Fibroblast of lung (primary cell): ENCODE results near the gene PPRC1. TPM values are rescaled to one million over a fixed set of nuclear protein-coding genes. Genes with fewer than 3 reads are reported as not detected.

Source experiments
- DNase-seq, 2 donors: peaks; one replicate each; pipeline versions ENCODE4 v3.0.0 to v3.0.0-alpha.2; 2010; ENCODE audit warnings: low read depth in 2 of 2
- H2AFZ ChIP-seq: 2 replicates; pipeline ENCODE4 v1.5.1; 2012; ENCODE audit warnings: low read length, control low read depth, inconsistent platforms
- H3K27ac ChIP-seq: 2 replicates; pipeline ENCODE4 v1.5.1; 2011; ENCODE audit warnings: low read length, control low read depth; ENCODE audit not compliant: insufficient read depth
- H3K27me3 ChIP-seq: 2 replicates; pipeline ENCODE4 v1.5.1; 2011; ENCODE audit warnings: mild to moderate bottlenecking, low read length; ENCODE audit not compliant: control insufficient read depth, insufficient read depth
- H3K36me3 ChIP-seq: 2 replicates; pipeline ENCODE4 v1.5.1; 2011; ENCODE audit warnings: low read length; ENCODE audit not compliant: control insufficient read depth, insufficient read depth
- H3K4me1 ChIP-seq: 2 replicates; pipeline ENCODE4 v1.5.1; 2011; ENCODE audit warnings: low read length; ENCODE audit not compliant: control insufficient read depth, insufficient read depth; ENCODE audit errors: extremely low read depth
- H3K4me2 ChIP-seq: 2 replicates; pipeline ENCODE4 v1.5.1; 2011; ENCODE audit warnings: low read length, control low read depth; ENCODE audit not compliant: insufficient read depth; ENCODE audit errors: extremely low read depth
- H3K4me3 ChIP-seq, 4 experiments: fragments of 200-600 bp in 1 of 4; sonication (generic) in 1 of 4; replicated peaks in 1 of 4; 2 replicates each; pipeline ENCODE4 v1.5.1; 2011 to 2016; ENCODE audit warnings: low read length in 4 of 4, low read depth in 3 of 4, mild to moderate bottlenecking in 3 of 4, control low read depth in 2 of 4, inconsistent platforms in 1 of 4, mixed read lengths in 1 of 4; ENCODE audit not compliant: insufficient read depth in 1 of 4; ENCODE audit errors: control extremely low read depth in 1 of 4
- H3K79me2 ChIP-seq: 2 replicates; pipeline ENCODE4 v1.5.1; 2012; ENCODE audit warnings: mild to moderate bottlenecking, low read length, inconsistent platforms; ENCODE audit not compliant: control insufficient read depth, insufficient read depth
- H3K9ac ChIP-seq: 2 replicates; pipeline ENCODE4 v1.5.1; 2011; ENCODE audit warnings: mild to moderate bottlenecking, low read length, control low read depth; ENCODE audit not compliant: insufficient read depth
- H3K9me3 ChIP-seq: 2 replicates; pipeline ENCODE4 v1.5.1; 2012; ENCODE audit warnings: low read depth, low read length; ENCODE audit not compliant: control insufficient read depth, insufficient read depth
- H4K20me1 ChIP-seq: 2 replicates; pipeline ENCODE4 v1.5.1; 2011; ENCODE audit warnings: low read length; ENCODE audit not compliant: control insufficient read depth, insufficient read depth; ENCODE audit errors: extremely low read depth
- EZH2 ChIP-seq: IDR thresholded peaks from 2 replicates; pipeline ENCODE4 v1.5.1; 2012; ENCODE audit warnings: low read length, control low read depth, mild to moderate bottlenecking; ENCODE audit errors: missing control alignments
- polyA plus RNA-seq, 2 donors: library from polyadenylated mRNA; depleted of rRNA in 1 of 2; stranded (reverse) in 1 of 2; unstranded in 1 of 2; fragments of >200 nt; gene quantifications; 2 replicates each; pipeline ENCODE4 v1.2.1, GENCODE V29; 2011 to 2012; ENCODE audit warnings: missing spikeins in 1 of 2
- total RNA-seq: library from RNA; depleted of rRNA; stranded (reverse); fragments of >200 nt; gene quantifications from 2 replicates; pipeline ENCODE4 v1.2.1, GENCODE V29; 2014
- TF ChIP-seq, protein P1 (sequence below), 2 donors: IDR thresholded peaks in 1 of 2; conservative IDR thresholded peaks in 1 of 2; 1 replicate in 1 of 2; 2 replicates in 1 of 2; pipeline ENCODE4 v1.5.1; 2011 to 2012; ENCODE audit warnings: low read length in 2 of 2, control low read depth in 1 of 2, inconsistent platforms in 1 of 2, low read depth in 1 of 2, mild to moderate bottlenecking in 1 of 2

The PPRC1 gene
- total and polyA plus RNA-seq, 2 donors (not counting 1 experiment from before 2014, with no cell fraction given) = 9.9 to 13.5 TPM

- no peaks in the 10 kb centered on the region for H3K27me3 ChIP-seq
- H2AFZ ChIP-seq = no peak overlapping the region
- H3K4me1 ChIP-seq = peaks cover 27% of the 10 kb centered on the region
- H3K4me3 ChIP-seq = peak overlapping the region in 2 of 4 experiments; percentile 77 to 87
- H3K4me2 ChIP-seq = no peak overlapping the region
- H3K9me3 ChIP-seq = no peaks in the 10 kb centered on the region
- peaks cover 31% of the 10 kb centered on the region for H3K36me3 ChIP-seq
- TF ChIP-seq EZH2 = no peak
- TF ChIP-seq, protein P1, sequence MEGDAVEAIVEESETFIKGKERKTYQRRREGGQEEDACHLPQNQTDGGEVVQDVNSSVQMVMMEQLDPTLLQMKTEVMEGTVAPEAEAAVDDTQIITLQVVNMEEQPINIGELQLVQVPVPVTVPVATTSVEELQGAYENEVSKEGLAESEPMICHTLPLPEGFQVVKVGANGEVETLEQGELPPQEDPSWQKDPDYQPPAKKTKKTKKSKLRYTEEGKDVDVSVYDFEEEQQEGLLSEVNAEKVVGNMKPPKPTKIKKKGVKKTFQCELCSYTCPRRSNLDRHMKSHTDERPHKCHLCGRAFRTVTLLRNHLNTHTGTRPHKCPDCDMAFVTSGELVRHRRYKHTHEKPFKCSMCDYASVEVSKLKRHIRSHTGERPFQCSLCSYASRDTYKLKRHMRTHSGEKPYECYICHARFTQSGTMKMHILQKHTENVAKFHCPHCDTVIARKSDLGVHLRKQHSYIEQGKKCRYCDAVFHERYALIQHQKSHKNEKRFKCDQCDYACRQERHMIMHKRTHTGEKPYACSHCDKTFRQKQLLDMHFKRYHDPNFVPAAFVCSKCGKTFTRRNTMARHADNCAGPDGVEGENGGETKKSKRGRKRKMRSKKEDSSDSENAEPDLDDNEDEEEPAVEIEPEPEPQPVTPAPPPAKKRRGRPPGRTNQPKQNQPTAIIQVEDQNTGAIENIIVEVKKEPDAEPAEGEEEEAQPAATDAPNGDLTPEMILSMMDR (conservative IDR thresholded peaks at IDR 0.05 in 1 of 2, IDR thresholded peaks at IDR 0.05 in 1 of 2; ENCODE audit: low read depth in 1 of 2, low read length in 2 of 2) = peak in 1 of 2 donors; percentile 27
- no peak overlapping the region for H3K27ac ChIP-seq
- no peaks in the 10 kb centered on the region for H4K20me1 ChIP-seq
- no peak for DNase-seq
- no peak overlapping the region for H3K9ac ChIP-seq
- peaks cover 57% of the 10 kb centered on the region for H3K79me2 ChIP-seq
These were observed 20.5 kb upstream of the PPRC1 start for GRCh38 chr10:102112210-102112817.

DNA sequence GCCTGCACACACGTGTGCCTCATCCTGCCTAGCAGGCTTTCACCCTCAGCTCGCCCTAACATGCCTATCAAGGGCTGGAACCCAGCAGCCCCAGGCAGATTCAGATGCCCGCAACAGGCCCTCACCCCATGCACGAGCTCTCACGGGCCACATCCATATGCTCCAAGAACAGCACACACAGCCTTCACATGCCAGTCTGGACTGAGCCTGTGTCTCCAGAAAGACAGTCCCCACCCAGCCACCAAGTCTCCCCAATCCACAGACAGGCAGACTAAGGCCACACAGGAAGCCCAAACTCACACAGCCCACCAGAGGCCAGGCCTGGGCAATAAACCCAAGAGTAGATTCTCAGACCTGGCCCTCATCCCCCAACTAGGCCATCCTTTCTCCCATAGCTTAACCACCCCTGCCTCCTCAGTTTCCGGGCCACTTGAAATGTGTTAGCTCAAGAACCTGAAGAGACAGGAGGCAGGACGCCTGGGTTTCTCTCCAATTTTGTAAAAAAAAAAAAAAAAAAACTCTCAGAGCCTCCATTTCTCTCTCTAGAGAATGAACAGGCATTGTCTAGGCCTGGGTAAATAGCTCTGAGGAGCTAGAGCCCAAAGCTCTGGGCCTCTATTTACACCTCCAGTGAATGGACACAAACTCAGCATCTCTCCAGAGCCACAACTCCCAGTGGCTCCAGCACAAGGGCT, 19.4 kb upstream of the PPRC1 start:
- DNase-seq = no peak
- Histone ChIP-seq H3K27ac (peak overlapping the region; percentile 50), H3K79me2 (peaks cover 63% of the 10 kb centered on the region), H3K9me3 (no peaks in the 10 kb centered on the region), H3K4me1 (peaks cover 34% of the 10 kb centered on the region), H3K9ac (peak overlapping the region; percentile 32), H2AFZ (no peak overlapping the region), H3K4me3 (peak overlapping the region; percentile 46 to 87 (median 66)), H3K27me3 (no peaks in the 10 kb centered on the region), H4K20me1 (no peaks in the 10 kb centered on the region), H3K4me2 (peak overlapping the region; percentile 73), H3K36me3 (peaks cover 27% of the 10 kb centered on the region)
- TF ChIP-seq EZH2 = no peak
- TF ChIP-seq, protein P1 (conservative IDR thresholded peaks at IDR 0.05 in 1 of 2, IDR thresholded peaks at IDR 0.05 in 1 of 2; ENCODE audit: low read depth in 1 of 2, low read length in 2 of 2) = no peak

GRCh38 chr10:102113956-102114857, 18.6 kb upstream of the PPRC1 start:
- H2AFZ ChIP-seq = no peak overlapping the region
- H3K9me3 ChIP-seq = no peaks in the 10 kb centered on the region
- no peak for TF ChIP-seq EZH2
- TF ChIP-seq, protein P1 (conservative IDR thresholded peaks at IDR 0.05 in 1 of 2, IDR thresholded peaks at IDR 0.05 in 1 of 2; ENCODE audit: low read depth in 1 of 2, low read length in 2 of 2) = no peak
- H3K36me3 ChIP-seq = peaks cover 19% of the 10 kb centered on the region
- peak overlapping the region; percentile 46 to 87 (median 66) for H3K4me3 ChIP-seq
- peak overlapping the region; percentile 64 for H3K9ac ChIP-seq
- H3K4me2 ChIP-seq = peak overlapping the region; percentile 73
- peaks cover 34% of the 10 kb centered on the region for H3K4me1 ChIP-seq
- peak in 1 of 2 donors; percentile 27 for DNase-seq
- H3K27me3 ChIP-seq = no peaks in the 10 kb centered on the region
- no peaks in the 10 kb centered on the region for H4K20me1 ChIP-seq
- peak overlapping the region; percentile 50 for H3K27ac ChIP-seq
- H3K79me2 ChIP-seq = peaks cover 70% of the 10 kb centered on the region
